ENCODE results near the gene NUDT16. TPM values are rescaled to one million over a fixed set of nuclear protein-coding genes. Genes with fewer than 3 reads are reported as not detected.
A peak's percentile ranks its signal among the peaks of the same experiment; 100 is the strongest.

The NUDT16 gene
- total RNA-seq (21.6 and 27.8 TPM in 2 replicates), polyA plus RNA-seq (12.9 and 15.2 TPM in 2 replicates)

- DNase-seq (ENCODE audit: low read depth in 1 of 2, low spot score in 1 of 2): peak; percentile 99 to 100
- Histone ChIP-seq H3K27ac (peak within 1 kb of the TSS; percentile 64), H3K4me3 (peak within 1 kb of the TSS; percentile 77), H3K27me3 (no peaks in the 10 kb centered on the region), H3K9me3 (ENCODE audit: low read depth) (no peaks in the 10 kb centered on the region), H3K36me3 (peaks cover 4% of the 10 kb centered on the region), H3K4me1 (ENCODE audit: low read depth) (peaks cover 6% of the 10 kb centered on the region)
- TF ChIP-seq CTCF (IDR thresholded peaks at IDR 0.05; ENCODE audit: low read depth, low read length): no peak
Measured at GRCh38 chr3:131381445-131382291, at the start of gene NUDT16. NUDT16 (plus strand) TSS chr3:131381774; CDS start chr3:131381805, 31 bp downstream.

GRCh38 chr3:131338948-131339640 is 42.5 kb upstream of the NUDT16 start:
- Histone ChIP-seq H3K9me3 (ENCODE audit: low read depth) (no peaks in the 10 kb centered on the region), H3K27me3 (no peaks in the 10 kb centered on the region), H3K4me1 (ENCODE audit: low read depth) (no peaks in the 10 kb centered on the region), H3K27ac (no peak overlapping the region), H3K4me3 (no peak overlapping the region), H3K36me3 (no peaks in the 10 kb centered on the region)
- DNase-seq (ENCODE audit: low read depth in 1 of 2, low spot score in 1 of 2): no peak
- no peak for TF ChIP-seq CTCF (IDR thresholded peaks at IDR 0.05; ENCODE audit: low read depth, low read length)

GRCh38 chr3:131341761-131342160 is 39.8 kb upstream of the NUDT16 start:
- no peak for DNase-seq (ENCODE audit: low read depth in 1 of 2, low spot score in 1 of 2)
- no peaks in the 10 kb centered on the region for H3K4me1 ChIP-seq (ENCODE audit: low read depth)
- TF ChIP-seq CTCF (IDR thresholded peaks at IDR 0.05; ENCODE audit: low read depth, low read length): no peak

DNA sequence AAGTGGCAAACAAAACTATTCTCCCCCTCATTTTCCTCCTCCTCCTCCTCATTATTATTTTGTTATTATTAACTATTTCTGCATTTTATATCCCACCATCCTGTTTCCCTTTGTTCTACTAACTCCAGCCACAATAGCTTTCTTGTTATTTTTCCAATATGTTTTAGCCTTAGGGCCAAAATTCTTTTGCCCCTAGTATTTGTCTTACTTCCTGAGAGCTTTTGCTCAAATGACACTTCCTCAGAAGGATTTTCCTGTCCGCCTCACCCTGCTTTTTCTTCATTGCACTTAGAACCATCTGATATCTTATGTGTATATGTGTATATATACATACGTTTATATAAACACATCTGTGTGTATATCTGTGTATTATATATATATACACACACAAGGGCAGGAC is 32.7 kb upstream of the NUDT16 start:
- TF ChIP-seq CTCF (IDR thresholded peaks at IDR 0.05; ENCODE audit: low read depth, low read length): no peak
- Histone ChIP-seq H3K9me3 (ENCODE audit: low read depth) (no peaks in the 10 kb centered on the region), H3K27me3 (no peaks in the 10 kb centered on the region), H3K4me3 (no peak overlapping the region), H3K27ac (no peak overlapping the region), H3K4me1 (ENCODE audit: low read depth) (peaks cover 29% of the 10 kb centered on the region), H3K36me3 (no peaks in the 10 kb centered on the region)
- no peak for DNase-seq (ENCODE audit: low read depth in 1 of 2, low spot score in 1 of 2)

More at GRCh38 chr3:131341761-131342160, 39.8 kb upstream of the NUDT16 start:
- Histone ChIP-seq H3K9me3 (ENCODE audit: low read depth) (no peaks in the 10 kb centered on the region), H3K27me3 (no peaks in the 10 kb centered on the region), H3K36me3 (no peaks in the 10 kb centered on the region), H3K4me3 (no peak overlapping the region), H3K27ac (no peak overlapping the region)

- H3K4me3 ChIP-seq: no peak overlapping the region
- no peak overlapping the region for H3K27ac ChIP-seq
- H3K27me3 ChIP-seq: no peaks in the 10 kb centered on the region
- no peaks in the 10 kb centered on the region for H3K36me3 ChIP-seq
- peaks cover 35% of the 10 kb centered on the region for H3K4me1 ChIP-seq (ENCODE audit: low read depth)
- TF ChIP-seq CTCF (IDR thresholded peaks at IDR 0.05; ENCODE audit: low read depth, low read length): no peak
- no peaks in the 10 kb centered on the region for H3K9me3 ChIP-seq (ENCODE audit: low read depth)
- DNase-seq (ENCODE audit: low read depth in 1 of 2, low spot score in 1 of 2): peak in 1 of 2 donors; percentile 71
Measured at GRCh38 chr3:131349454-131349853, 32.1 kb upstream of the NUDT16 start.

All from cardiac muscle cell (in vitro differentiated cells and primary cell).